ENCODE measurements around the gene SNTB2. TPM values are rescaled to one million over a fixed set of nuclear protein-coding genes. Genes with fewer than 3 reads are reported as not detected.

Gene SNTB2
- polyA plus RNA-seq, 3 donors: 1.2 to 6.0 (median 5.0) TPM

GRCh38 chr16:69236319-69236718 lies 49.4 kb downstream of the SNTB2 start:
- Mint-ChIP-seq H3K4me1 (no peaks in the 10 kb centered on the region), H3K36me3 (no peaks in the 10 kb centered on the region), H3K27me3 (ENCODE audit: low read depth in 3 of 3) (peaks cover 0 to 4% (median 2%) of the 10 kb centered on the region in 3 donors), H3K4me3 (no peak overlapping the region), H3K9me3 (no peaks in the 10 kb centered on the region), H3K27ac (no peak overlapping the region)
- H2AFZ ChIP-seq (ENCODE audit: insufficient read depth, low read depth, low read length, poor library complexity, severe bottlenecking): no peak overlapping the region
- H3K79me2 ChIP-seq (ENCODE audit: insufficient read depth, low read length): no peaks in the 10 kb centered on the region
- no peak for DNase-seq
- H3K9me3 ChIP-seq (replicated peaks in 1 of 2; ENCODE audit: control insufficient read depth in 1 of 2, insufficient read depth in 1 of 2, low read length in 2 of 2): no peaks in the 10 kb centered on the region
- intact Hi-C loops (cut with micrococcal nuclease): no loop called here
- H3K4me2 ChIP-seq (replicated peaks; ENCODE audit: extremely low read depth, low read length, poor library complexity, severe bottlenecking): no peak overlapping the region
- H3K27ac ChIP-seq (ENCODE audit: low read depth in 1 of 2, low read length in 2 of 2): no peak overlapping the region
- no peaks in the 10 kb centered on the region for H3K4me1 ChIP-seq (ENCODE audit: control insufficient read depth in 1 of 2, insufficient read depth in 2 of 2, low read length in 2 of 2)
- no peaks in the 10 kb centered on the region for H3K27me3 ChIP-seq (ENCODE audit: control insufficient read depth in 2 of 2, insufficient read depth in 2 of 2, low read length in 2 of 2)
- H3K9ac ChIP-seq (ENCODE audit: insufficient read depth, low read length, poor library complexity, severe bottlenecking): no peak overlapping the region
- TF ChIP-seq, protein P1, sequence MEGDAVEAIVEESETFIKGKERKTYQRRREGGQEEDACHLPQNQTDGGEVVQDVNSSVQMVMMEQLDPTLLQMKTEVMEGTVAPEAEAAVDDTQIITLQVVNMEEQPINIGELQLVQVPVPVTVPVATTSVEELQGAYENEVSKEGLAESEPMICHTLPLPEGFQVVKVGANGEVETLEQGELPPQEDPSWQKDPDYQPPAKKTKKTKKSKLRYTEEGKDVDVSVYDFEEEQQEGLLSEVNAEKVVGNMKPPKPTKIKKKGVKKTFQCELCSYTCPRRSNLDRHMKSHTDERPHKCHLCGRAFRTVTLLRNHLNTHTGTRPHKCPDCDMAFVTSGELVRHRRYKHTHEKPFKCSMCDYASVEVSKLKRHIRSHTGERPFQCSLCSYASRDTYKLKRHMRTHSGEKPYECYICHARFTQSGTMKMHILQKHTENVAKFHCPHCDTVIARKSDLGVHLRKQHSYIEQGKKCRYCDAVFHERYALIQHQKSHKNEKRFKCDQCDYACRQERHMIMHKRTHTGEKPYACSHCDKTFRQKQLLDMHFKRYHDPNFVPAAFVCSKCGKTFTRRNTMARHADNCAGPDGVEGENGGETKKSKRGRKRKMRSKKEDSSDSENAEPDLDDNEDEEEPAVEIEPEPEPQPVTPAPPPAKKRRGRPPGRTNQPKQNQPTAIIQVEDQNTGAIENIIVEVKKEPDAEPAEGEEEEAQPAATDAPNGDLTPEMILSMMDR (IDR thresholded peaks at IDR 0.05): no peak
- H3K4me3 ChIP-seq (replicated peaks in 1 of 3; ENCODE audit: low read depth in 2 of 3, low read length in 3 of 3): no peak overlapping the region
- peaks cover 7% of the 10 kb centered on the region for H4K20me1 ChIP-seq (ENCODE audit: insufficient read depth, low read length)
- H3K36me3 ChIP-seq (replicated peaks in 1 of 2; ENCODE audit: control insufficient read depth in 1 of 2, insufficient read depth in 2 of 2, low read length in 2 of 2): no peaks in the 10 kb centered on the region

DNA sequence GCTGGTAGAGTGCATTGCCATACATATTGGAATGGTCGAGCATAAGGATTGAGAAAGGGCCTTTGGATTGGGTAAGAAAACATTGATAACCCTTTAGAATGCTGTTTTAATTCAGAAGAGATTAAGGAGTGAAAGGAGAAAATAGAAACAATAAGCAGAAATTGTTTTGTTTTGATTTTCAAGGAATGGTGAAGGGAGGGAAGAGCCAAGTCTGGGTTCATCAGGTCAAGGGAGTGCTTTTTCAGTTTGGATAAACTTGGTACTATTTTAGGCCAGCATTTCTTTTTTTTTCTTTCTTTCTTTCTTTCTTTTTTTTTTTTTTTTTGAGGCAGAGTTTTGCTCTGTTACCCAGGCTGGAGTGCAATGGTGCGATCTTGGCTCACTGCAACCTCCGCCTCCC lies 50.3 kb downstream of the SNTB2 start:
- H3K36me3 Mint-ChIP-seq: no peaks in the 10 kb centered on the region
- Histone ChIP-seq H3K27ac (ENCODE audit: low read depth in 1 of 2, low read length in 2 of 2) (no peak overlapping the region), H3K4me2 (replicated peaks; ENCODE audit: extremely low read depth, low read length, poor library complexity, severe bottlenecking) (no peak overlapping the region), H3K79me2 (ENCODE audit: insufficient read depth, low read length) (no peaks in the 10 kb centered on the region), H3K9ac (ENCODE audit: insufficient read depth, low read length, poor library complexity, severe bottlenecking) (no peak overlapping the region), H3K4me1 (ENCODE audit: control insufficient read depth in 1 of 2, insufficient read depth in 2 of 2, low read length in 2 of 2) (no peaks in the 10 kb centered on the region), H3K4me3 (replicated peaks in 1 of 3; ENCODE audit: low read depth in 2 of 3, low read length in 3 of 3) (no peak overlapping the region), H2AFZ (ENCODE audit: insufficient read depth, low read depth, low read length, poor library complexity, severe bottlenecking) (no peak overlapping the region), H3K9me3 (replicated peaks in 1 of 2; ENCODE audit: control insufficient read depth in 1 of 2, insufficient read depth in 1 of 2, low read length in 2 of 2) (no peaks in the 10 kb centered on the region), H3K27me3 (ENCODE audit: control insufficient read depth in 2 of 2, insufficient read depth in 2 of 2, low read length in 2 of 2) (no peaks in the 10 kb centered on the region), H3K36me3 (replicated peaks in 1 of 2; ENCODE audit: control insufficient read depth in 1 of 2, insufficient read depth in 2 of 2, low read length in 2 of 2) (no peaks in the 10 kb centered on the region), H4K20me1 (ENCODE audit: insufficient read depth, low read length) (peaks cover 7% of the 10 kb centered on the region)
- no peak overlapping the region for H3K4me3 Mint-ChIP-seq
- TF ChIP-seq, protein P1 (IDR thresholded peaks at IDR 0.05): no peak
- no peaks in the 10 kb centered on the region for H3K9me3 Mint-ChIP-seq
- no peak for DNase-seq
- 100% methylated on average over 1 of the region's 3 CpGs for WGBS (ENCODE audit: insufficient coverage)
- intact Hi-C loops (cut with micrococcal nuclease): no loop called here
- peaks cover 0 to 4% (median 1%) of the 10 kb centered on the region in 3 donors for H3K27me3 Mint-ChIP-seq (ENCODE audit: low read depth in 3 of 3)
- H3K27ac Mint-ChIP-seq: no peak overlapping the region
- H3K4me1 Mint-ChIP-seq: no peaks in the 10 kb centered on the region
